Activated CD8-positive, alpha-beta T cell treated with anti-CD3 and anti-CD28 coated beads, Interleukin-2, amount 10 ng/mL, durations not matched to agents 7 days and 5 days (primary cell): ENCODE measurements around the gene SLC2A8. TPM values are rescaled to one million over a fixed set of nuclear protein-coding genes. Genes with fewer than 3 reads are reported as not detected.
A peak's percentile ranks its signal among the peaks of the same experiment; 100 is the strongest.

ENCODE experiments used
- ATAC-seq: fragments of 150-1000 bp; cut with Tn5 transposase; one replicate; pipeline ENCODE4 v1.10.0; 2021; ENCODE audit warnings: moderate library complexity
- CTCF ChIA-PET: fragments of 350-600 bp; sonication (Branson Sonifier 250); formaldehyde crosslinking; loops from one replicate; lab custom pipeline; 2021; ENCODE audit warnings: antibody characterized with exemption; lab: Charles Lee
- POLR2A ChIA-PET: fragments of 350-600 bp; sonication (Branson Sonifier 250); formaldehyde crosslinking; loops from one replicate; lab custom pipeline; 2021; ENCODE audit warnings: antibody characterized with exemption; lab: Charles Lee
- DNase-seq: peaks from one replicate; pipeline ENCODE4 v3.0.0-alpha.2; 2020
- H3K27ac Mint-ChIP-seq: one replicate; pipeline ENCODE4 v1.8.0; 2021; ENCODE audit warnings: mild to moderate bottlenecking, mixed read lengths
- H3K27me3 Mint-ChIP-seq: one replicate; pipeline ENCODE4 v1.8.0; 2021; ENCODE audit warnings: low read depth, mixed read lengths
- H3K36me3 Mint-ChIP-seq: one replicate; pipeline ENCODE4 v1.8.0; 2021; ENCODE audit warnings: low read depth, mixed read lengths
- H3K4me1 Mint-ChIP-seq: one replicate; pipeline ENCODE4 v1.8.0; 2021; ENCODE audit warnings: low read depth, mixed read lengths
- H3K4me3 Mint-ChIP-seq: one replicate; pipeline ENCODE4 v1.8.0; 2021; ENCODE audit warnings: mild to moderate bottlenecking, mixed read lengths
- H3K9me3 Mint-ChIP-seq: one replicate; pipeline ENCODE4 v1.8.0; 2022; ENCODE audit warnings: mixed read lengths; ENCODE audit not compliant: insufficient read depth
- total RNA-seq, 2 experiments: library from RNA; stranded (reverse); gene quantifications; one replicate each; pipeline ENCODE4 v1.2.3, GENCODE V29; 2021

Gene SLC2A8
- total RNA-seq, 2 experiments from 2014 or later, result 5.6 to 7.2 TPM

- no peak overlapping the region for H3K27ac Mint-ChIP-seq
- H3K9me3 Mint-ChIP-seq, result no peaks in the 10 kb centered on the region
- ATAC-seq (no peak), DNase-seq (no peak)
- POLR2A ChIA-PET, result interaction anchor here (1.1 kb wide), 1 partner anchor 14 kb away, joined by 3 read pairs; no protein-coding TSS in a partner anchor
- no peaks in the 10 kb centered on the region for H3K27me3 Mint-ChIP-seq
- peaks cover 10% of the 10 kb centered on the region for H3K36me3 Mint-ChIP-seq
- CTCF ChIA-PET, result interaction anchor here (1.5 kb wide), 1 partner anchor 208 kb away, joined by 5 read pairs; no protein-coding TSS in a partner anchor
- H3K4me1 Mint-ChIP-seq, result peaks cover 40% of the 10 kb centered on the region
- no peak overlapping the region for H3K4me3 Mint-ChIP-seq
These were observed 25.3 kb downstream of the SLC2A8 start for GRCh38 chr9:127422133-127422782.

- ChIA-PET POLR2A (interaction anchor here (2.9 kb wide), 1 partner anchor 28 kb away, joined by 40 read pairs; the partner anchor contains the start of genes LRSAM1 and RPL12), CTCF (interaction anchor here (1.5 to 1.7 kb wide), 2 partner anchors 26 to 208 kb away, joined by 5 read pairs; partner anchors contain the start of gene SLC2A8)
- peak overlapping the region; percentile 99 for H3K4me3 Mint-ChIP-seq
- H3K4me1 Mint-ChIP-seq, result peaks cover 41% of the 10 kb centered on the region
- DNase-seq (no peak), ATAC-seq (no peak)
- H3K27me3 Mint-ChIP-seq, result no peaks in the 10 kb centered on the region
- H3K9me3 Mint-ChIP-seq, result no peaks in the 10 kb centered on the region
- H3K36me3 Mint-ChIP-seq, result peaks cover 10% of the 10 kb centered on the region
- H3K27ac Mint-ChIP-seq, result peak overlapping the region; percentile 96
These were observed 25.8 kb downstream of the SLC2A8 start for GRCh38 chr9:127422787-127423186.

DNA sequence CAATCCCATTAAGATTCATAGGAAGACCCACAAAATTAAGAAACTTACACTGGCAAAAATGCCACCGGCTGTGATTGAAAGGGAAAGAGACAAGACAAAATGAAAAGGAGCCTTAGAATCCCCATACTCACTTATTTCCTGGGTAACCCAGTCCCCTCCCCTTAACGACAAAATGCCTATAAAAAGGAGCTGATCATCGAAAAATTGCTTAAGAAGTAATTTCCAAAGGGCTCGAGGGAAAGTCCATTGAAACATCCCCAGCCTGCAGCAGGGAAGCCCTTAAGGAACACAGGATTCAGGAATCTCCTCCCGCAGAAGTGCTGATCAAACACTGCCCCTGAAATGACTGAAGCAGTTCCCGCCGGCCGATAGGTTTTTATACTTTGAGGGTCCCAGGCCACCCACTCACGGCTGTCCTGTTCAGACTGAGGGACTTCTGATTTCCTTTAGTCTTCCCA is 26.5 kb downstream of the SLC2A8 start:
- H3K27ac Mint-ChIP-seq, result peak overlapping the region; percentile 96
- ChIA-PET CTCF (interaction anchor here (0.9 to 1.7 kb wide), 6 partner anchors 12 to 209 kb away, joined by 3 to 8 read pairs (median 5); partner anchors contain the start of genes LRSAM1, RPL12 and SLC2A8), POLR2A (interaction anchor here (0.6 to 2.9 kb wide), 5 partner anchors 8 to 29 kb away, joined by 3 to 40 read pairs (median 3); partner anchors contain the start of genes LRSAM1 and RPL12)
- no peaks in the 10 kb centered on the region for H3K9me3 Mint-ChIP-seq
- H3K27me3 Mint-ChIP-seq, result no peaks in the 10 kb centered on the region
- no peak for ATAC-seq
- peaks cover 13% of the 10 kb centered on the region for H3K36me3 Mint-ChIP-seq
- peaks cover 46% of the 10 kb centered on the region for H3K4me1 Mint-ChIP-seq
- DNase-seq, result no peak
- H3K4me3 Mint-ChIP-seq, result peak overlapping the region; percentile 99

GRCh38 chr9:127423934-127424675 is 27.1 kb downstream of the SLC2A8 start, which contains the start of gene ZNF79:
TSS of gene ZNF79 (plus strand) at chr9:127424382. CDS start at chr9:127424788, 406 bp downstream.
- Mint-ChIP-seq H3K36me3 (peaks cover 18% of the 10 kb centered on the region), H3K4me1 (peaks cover 46% of the 10 kb centered on the region), H3K4me3 (peak within 1 kb of the TSS; percentile 99), H3K27ac (peak within 1 kb of the TSS; percentile 96), H3K9me3 (no peaks in the 10 kb centered on the region), H3K27me3 (no peaks in the 10 kb centered on the region)
- CTCF ChIA-PET, result interaction anchor here (0.9 to 1.7 kb wide), 5 partner anchors 12 to 112 kb away, joined by 3 to 8 read pairs (median 5); partner anchors contain the start of genes LRSAM1, RPL12 and SLC2A8
- POLR2A ChIA-PET, result interaction anchor here (0.6 to 2.9 kb wide), 7 partner anchors 8 to 394 kb away, joined by 3 to 40 read pairs (median 3); partner anchors contain the start of genes LRSAM1 and RPL12
- peak; percentile 89 for ATAC-seq
- peak; percentile 95 for DNase-seq

DNA sequence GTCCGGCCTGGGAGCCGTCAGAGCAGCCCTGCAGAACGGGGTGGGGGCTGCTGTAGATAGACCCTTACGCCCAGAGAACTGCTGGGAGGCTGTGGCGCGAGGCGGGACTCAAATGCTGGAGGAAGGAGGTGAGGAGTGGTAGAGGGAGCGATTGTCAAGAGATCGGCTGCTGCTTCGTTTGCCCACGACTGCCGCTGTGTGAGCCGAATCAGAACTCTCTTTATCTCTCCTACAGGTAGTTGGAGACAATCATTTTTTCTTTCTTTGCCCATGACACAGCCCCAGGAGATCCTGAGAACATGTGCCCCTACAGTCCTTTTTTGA is 27.7 kb downstream of the SLC2A8 start:
- ChIA-PET CTCF (interaction anchor here (1.3 to 1.7 kb wide), 3 partner anchors 11 to 28 kb away, joined by 3 to 8 read pairs (median 5); partner anchors contain the start of genes LRSAM1, RPL12 and SLC2A8), POLR2A (interaction anchor here (0.8 to 2.9 kb wide), 4 partner anchors 11 to 393 kb away, joined by 3 to 40 read pairs (median 5); partner anchors contain the start of genes LRSAM1 and RPL12)
- ATAC-seq, result peak; percentile 43
- peak; percentile 58 for DNase-seq
- Mint-ChIP-seq H3K27ac (peak overlapping the region; percentile 96), H3K9me3 (no peaks in the 10 kb centered on the region), H3K36me3 (peaks cover 20% of the 10 kb centered on the region), H3K4me3 (peak overlapping the region; percentile 99), H3K27me3 (no peaks in the 10 kb centered on the region), H3K4me1 (peaks cover 46% of the 10 kb centered on the region)

DNA sequence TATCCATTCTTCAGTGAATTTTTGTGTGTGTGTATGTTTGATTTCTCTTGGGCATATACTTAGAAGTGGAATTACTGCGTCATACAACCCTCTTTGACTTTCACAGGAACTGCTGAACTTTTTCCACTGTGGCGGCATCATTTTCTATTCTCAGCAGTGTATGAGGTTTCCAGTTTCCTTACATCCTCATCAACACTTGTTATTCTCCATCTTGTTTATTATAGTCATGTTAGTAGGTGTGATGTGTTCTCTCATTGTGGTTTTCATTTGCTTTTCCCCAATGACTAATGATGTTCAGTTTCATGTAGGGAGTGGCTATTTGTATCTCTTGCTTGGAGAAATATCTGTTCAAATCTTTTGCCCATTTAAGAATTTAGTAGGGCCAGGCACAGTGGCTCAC is 29.8 kb downstream of the SLC2A8 start:
- Mint-ChIP-seq H3K27ac (peak overlapping the region; percentile 67), H3K27me3 (no peaks in the 10 kb centered on the region), H3K4me3 (peak overlapping the region; percentile 99), H3K4me1 (peaks cover 49% of the 10 kb centered on the region), H3K9me3 (no peaks in the 10 kb centered on the region), H3K36me3 (peaks cover 35% of the 10 kb centered on the region)
- DNase-seq, result peak; percentile 48
- CTCF ChIA-PET, result interaction anchor here (1.4 to 1.5 kb wide), 2 partner anchors 11 to 29 kb away, joined by 3 read pairs; no protein-coding TSS in a partner anchor
- POLR2A ChIA-PET, result no interaction called here
- ATAC-seq, result peak; percentile 15

- Mint-ChIP-seq H3K36me3 (peaks cover 42% of the 10 kb centered on the region), H3K4me3 (no peak overlapping the region), H3K27ac (no peak overlapping the region), H3K4me1 (peaks cover 35% of the 10 kb centered on the region), H3K9me3 (no peaks in the 10 kb centered on the region), H3K27me3 (no peaks in the 10 kb centered on the region)
- DNase-seq (no peak), ATAC-seq (no peak)
- ChIA-PET POLR2A (no interaction called here), CTCF (no interaction called here)
These were observed 31.4 kb downstream of the SLC2A8 start for GRCh38 chr9:127428348-127428747.

GRCh38 chr9:127430415-127430814 is 33.4 kb downstream of the SLC2A8 start:
- no peak for ATAC-seq
- POLR2A ChIA-PET, result no interaction called here
- no peak for DNase-seq
- no peaks in the 10 kb centered on the region for H3K27me3 Mint-ChIP-seq
- peaks cover 57% of the 10 kb centered on the region for H3K36me3 Mint-ChIP-seq
- no peak overlapping the region for H3K27ac Mint-ChIP-seq
- no peaks in the 10 kb centered on the region for H3K9me3 Mint-ChIP-seq
- CTCF ChIA-PET, result no interaction called here
- peaks cover 25% of the 10 kb centered on the region for H3K4me1 Mint-ChIP-seq
- H3K4me3 Mint-ChIP-seq, result no peak overlapping the region

GRCh38 chr9:127437497-127438264 is 40.7 kb downstream of the SLC2A8 start:
- H3K4me3 Mint-ChIP-seq, result no peak overlapping the region

GRCh38 chr9:127438394-127438793 is 41.4 kb downstream of the SLC2A8 start:
- ChIA-PET CTCF (no interaction called here), POLR2A (interaction anchor here (0.6 to 2.0 kb wide), 2 partner anchors 9 to 12 kb away, joined by 3 to 20 read pairs; partner anchors contain the start of genes LRSAM1 and RPL12)
- H3K9me3 Mint-ChIP-seq, result no peaks in the 10 kb centered on the region
- H3K4me3 Mint-ChIP-seq, result no peak overlapping the region
- no peak for DNase-seq
- H3K36me3 Mint-ChIP-seq, result peaks cover 87% of the 10 kb centered on the region
- H3K27ac Mint-ChIP-seq, result no peak overlapping the region
- H3K4me1 Mint-ChIP-seq, result peaks cover 14% of the 10 kb centered on the region
- no peak for ATAC-seq
- H3K27me3 Mint-ChIP-seq, result no peaks in the 10 kb centered on the region

More at GRCh38 chr9:127437497-127438264, 40.7 kb downstream of the SLC2A8 start:
- Mint-ChIP-seq H3K9me3 (no peaks in the 10 kb centered on the region), H3K27me3 (no peaks in the 10 kb centered on the region), H3K27ac (peak overlapping the region; percentile 37), H3K4me1 (peaks cover 14% of the 10 kb centered on the region), H3K36me3 (peaks cover 86% of the 10 kb centered on the region)
- DNase-seq, result no peak
- ATAC-seq, result peak; percentile 45
- CTCF ChIA-PET, result interaction anchor here (1.0 to 1.4 kb wide), 2 partner anchors 12 to 503 kb away, joined by 3 to 4 read pairs; no protein-coding TSS in a partner anchor
- POLR2A ChIA-PET, result interaction anchor here (0.6 to 2.0 kb wide), 3 partner anchors 9 to 632 kb away, joined by 3 to 20 read pairs (median 3); partner anchors contain the start of genes LRSAM1 and RPL12
